Umbilical cord (tissue), 2 donors: Measurements from ENCODE around the gene TMEM179. TPM values are rescaled to one million over a fixed set of nuclear protein-coding genes. Genes with fewer than 3 reads are reported as not detected.
"Not testable (repeated sequence)": the region's sequence is repeated elsewhere in the genome, so short reads cannot be mapped to it uniquely, and the experiment has no call there.

Experiments used
- DNase-seq: peaks from one replicate; pipeline ENCODE4 v3.0.0-alpha.2; 2015; ENCODE audit warnings: low spot score
- total RNA-seq: library from RNA; depleted of rRNA; stranded (reverse); fragments of >200 nt; gene quantifications from one replicate; pipeline ENCODE4 v1.2.3, GENCODE V29; 2014; ENCODE audit warnings: low replicate concordance; ENCODE audit not compliant: insufficient read depth

TMEM179 gene
- total RNA-seq, 1 donor from 2014 or later: 9.1 TPM

- DNase-seq: no peak
These were observed 16.3 kb downstream of the TMEM179 start for GRCh38 chr14:104588066-104588857.

DNA sequence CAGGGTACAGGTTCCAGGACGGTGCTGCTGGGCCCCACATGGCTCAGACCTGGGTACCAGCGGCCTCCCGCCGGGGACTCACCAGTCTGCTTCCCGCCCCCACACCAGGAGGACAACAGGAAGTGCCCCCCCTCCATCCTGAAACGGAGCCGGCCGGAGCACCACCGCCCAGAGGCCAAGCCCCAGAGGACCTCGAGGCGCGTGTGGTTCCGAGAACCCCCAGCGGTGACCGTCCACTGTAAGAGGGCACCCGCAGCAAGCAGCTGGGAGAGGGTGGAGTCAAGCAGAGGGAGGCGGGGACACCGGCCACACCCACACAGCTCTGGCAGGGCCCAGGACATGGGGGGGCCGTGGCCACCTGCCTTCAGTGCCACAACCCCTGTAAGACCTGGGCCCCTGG, 16.9 kb downstream of the TMEM179 start:
- DNase-seq: no peak

DNA sequence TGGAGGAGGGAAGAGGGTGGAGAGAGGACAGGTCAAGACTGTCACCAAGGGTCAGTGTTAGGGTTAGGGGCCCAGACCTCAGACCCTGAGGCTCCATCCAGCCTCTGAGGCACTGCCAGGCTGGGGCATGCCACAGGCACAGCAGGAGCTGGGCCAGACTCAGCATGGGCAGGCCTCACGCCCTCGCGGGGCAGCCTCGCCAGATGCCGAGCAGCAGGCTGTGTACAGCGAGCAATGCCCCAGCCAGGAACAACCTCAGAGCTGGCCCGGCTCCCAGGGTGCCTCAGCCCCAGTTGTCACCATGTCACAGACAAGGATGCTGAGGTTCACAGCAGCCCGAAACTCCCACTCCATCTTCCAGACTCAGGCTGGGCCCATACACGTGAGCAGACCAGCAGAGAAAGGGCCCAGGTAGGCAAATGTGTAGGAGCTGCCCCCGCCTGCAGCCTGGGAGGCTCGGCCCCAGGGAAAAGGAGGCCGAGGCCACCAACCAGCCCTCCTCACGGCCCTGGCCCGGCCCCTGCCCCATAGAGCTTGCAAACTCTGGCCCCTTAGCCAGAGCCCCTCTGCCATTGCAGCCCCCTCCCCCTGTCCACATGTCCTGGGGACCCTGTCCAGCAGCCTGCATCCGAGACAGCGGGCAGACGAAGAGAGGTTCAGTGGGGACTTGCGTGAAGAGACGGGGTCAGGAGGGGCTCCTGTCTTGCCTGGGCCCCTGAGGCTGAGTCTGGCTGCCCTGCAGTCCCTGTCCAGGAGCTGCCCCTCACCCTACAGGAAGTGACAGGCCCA, 17.5 kb downstream of the TMEM179 start:
- no peak for DNase-seq

- peak; percentile 83 for DNase-seq
These were observed 18.4 kb downstream of the TMEM179 start for GRCh38 chr14:104585966-104586697.

GRCh38 chr14:104584557-104584956, 20.0 kb downstream of the TMEM179 start:
- no peak for DNase-seq

GRCh38 chr14:104583424-104584306, 20.9 kb downstream of the TMEM179 start:
- no peak for DNase-seq

GRCh38 chr14:104582662-104583061, 21.9 kb downstream of the TMEM179 start:
- DNase-seq: peak; percentile 84

DNA sequence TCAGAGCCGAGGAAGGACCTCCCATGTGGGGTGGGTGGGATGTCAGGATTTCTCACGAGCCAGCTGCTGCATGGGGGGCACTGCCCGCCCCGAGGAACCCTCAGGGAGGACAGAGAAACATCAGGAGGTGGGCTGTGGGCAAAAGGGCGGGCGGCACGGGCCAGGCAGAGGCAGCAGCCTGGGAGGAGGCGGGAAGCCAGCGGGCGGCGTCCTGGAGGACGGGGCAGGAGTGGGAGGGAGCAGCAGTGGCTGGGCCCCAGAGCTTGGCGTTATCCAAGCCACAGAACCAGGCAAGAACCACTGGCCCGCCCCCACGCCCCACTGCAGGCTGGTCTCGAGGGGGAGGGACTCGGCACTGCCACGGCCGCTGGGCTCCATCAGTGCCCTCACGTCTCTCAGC, 22.6 kb downstream of the TMEM179 start:
- peak; percentile 90 for DNase-seq

DNA sequence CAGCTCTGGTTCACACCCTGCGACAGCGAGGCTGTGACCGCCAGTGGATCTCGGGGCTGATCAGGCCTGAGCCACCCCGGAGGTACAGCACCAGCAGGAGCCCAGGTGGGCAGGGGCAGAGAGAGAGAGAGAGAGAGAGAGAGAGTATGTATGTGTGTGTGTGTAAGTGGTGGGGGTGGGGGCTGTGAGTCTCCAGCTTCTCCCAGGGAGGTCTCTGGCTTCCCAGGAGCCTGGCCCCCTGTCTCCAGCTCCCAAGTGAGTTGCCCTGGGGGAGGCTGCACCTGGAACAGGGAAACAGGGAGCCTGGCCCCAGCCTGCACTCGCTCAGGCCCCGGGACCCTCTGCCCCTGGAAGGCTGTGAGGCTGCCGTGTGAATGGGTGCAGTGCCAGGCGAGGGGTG, 23.1 kb downstream of the TMEM179 start:
- no peak for DNase-seq

- DNase-seq: peak; percentile 90
These were observed 23.6 kb downstream of the TMEM179 start for GRCh38 chr14:104580961-104581360.

GRCh38 chr14:104579939-104580338, 24.6 kb downstream of the TMEM179 start:
- DNase-seq: not testable (repeated sequence)

DNA sequence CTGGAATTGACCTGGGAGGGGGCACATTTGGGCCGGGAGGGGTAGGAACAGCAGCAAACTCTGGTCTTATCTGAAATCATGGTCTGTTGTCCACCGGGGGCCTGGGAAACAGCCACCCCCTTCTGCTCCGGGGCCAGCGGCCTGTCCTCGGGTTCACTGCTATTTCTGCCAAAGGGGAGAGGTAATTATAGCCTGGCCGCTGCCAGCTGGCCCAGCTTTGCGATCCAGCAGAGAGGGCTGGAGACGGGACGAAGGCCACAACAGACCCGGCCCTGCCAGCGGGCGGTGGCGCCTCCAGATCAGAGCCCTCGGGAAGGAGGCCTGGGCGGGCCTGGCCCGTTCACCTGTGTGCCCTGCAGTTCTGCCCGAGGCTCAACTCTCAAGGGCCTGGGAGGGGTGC, 25.1 kb downstream of the TMEM179 start, which contains the start of gene C14orf180:
Gene C14orf180 (plus strand): TSS at position 258 of the 400 bp plus-strand sequence. CDS start 6,667 bp downstream, outside the sequence.
- no peak for DNase-seq

DNA sequence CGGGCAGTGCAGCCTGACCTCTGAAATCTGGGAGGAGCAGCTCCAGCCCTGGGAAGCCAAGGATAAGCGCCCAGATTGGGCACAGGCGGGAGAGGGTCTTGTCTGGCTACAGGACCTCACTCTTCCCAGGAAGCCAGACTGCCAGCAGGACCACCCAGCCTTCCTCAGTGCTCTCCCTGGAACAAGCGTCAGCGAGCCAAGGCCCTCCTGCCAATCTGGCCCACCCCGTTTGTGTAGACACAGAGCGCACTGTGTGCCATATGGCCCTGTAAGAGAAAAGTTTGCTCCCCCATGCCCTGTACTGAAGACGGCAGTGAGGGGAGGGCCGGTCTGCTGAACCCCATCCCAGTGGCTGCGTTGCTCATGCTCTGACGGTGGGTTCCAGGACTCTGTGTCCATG, 26.3 kb downstream of the TMEM179 start:
- DNase-seq: no peak

DNA sequence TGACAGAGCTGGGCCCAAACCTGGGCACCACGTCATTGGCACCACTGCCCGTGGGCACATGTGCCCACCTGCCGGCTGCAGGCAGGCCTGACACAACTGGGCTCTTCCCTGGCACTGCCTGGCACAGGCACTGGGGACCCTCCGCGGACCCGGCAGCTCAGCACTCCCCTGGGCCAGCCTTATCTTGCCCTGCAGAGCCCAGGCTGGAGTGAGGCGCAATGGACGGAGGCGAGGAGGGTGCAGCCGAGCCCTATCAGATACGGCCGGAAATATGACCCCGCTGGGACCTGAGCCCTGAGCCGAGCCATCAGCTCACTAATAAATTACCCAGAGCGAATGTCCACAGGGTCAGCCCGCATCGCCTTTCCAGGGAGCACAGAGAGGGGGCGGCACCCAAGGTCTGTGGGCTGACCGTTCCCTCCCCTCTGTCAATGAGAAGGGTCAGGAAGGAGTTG, 26.7 kb downstream of the TMEM179 start:
- no peak for DNase-seq

DNA sequence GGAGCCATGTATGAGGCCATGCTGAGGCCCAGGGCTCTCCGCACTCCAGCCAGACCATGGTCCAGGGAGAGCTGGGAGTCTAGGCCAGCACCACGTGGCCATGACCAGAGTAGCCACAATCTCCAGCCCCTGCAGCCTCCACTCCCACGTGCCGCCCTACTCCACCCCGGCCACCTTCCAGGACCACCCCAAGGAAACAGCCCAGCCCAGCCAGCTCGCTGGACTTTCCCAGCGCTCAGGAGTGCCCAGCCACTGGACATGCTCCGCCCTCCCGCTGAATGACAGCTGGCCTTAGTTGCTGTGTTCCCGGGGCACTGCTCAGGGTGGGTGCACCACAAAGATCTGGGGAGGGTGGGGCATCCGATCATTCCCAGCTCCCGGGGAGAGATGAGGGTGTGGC, 27.1 kb downstream of the TMEM179 start:
- no peak for DNase-seq

GRCh38 chr14:104576970-104577332, 27.6 kb downstream of the TMEM179 start:
- DNase-seq: no peak

GRCh38 chr14:104576232-104576969, 28.2 kb downstream of the TMEM179 start:
- peak; percentile 79 for DNase-seq

DNA sequence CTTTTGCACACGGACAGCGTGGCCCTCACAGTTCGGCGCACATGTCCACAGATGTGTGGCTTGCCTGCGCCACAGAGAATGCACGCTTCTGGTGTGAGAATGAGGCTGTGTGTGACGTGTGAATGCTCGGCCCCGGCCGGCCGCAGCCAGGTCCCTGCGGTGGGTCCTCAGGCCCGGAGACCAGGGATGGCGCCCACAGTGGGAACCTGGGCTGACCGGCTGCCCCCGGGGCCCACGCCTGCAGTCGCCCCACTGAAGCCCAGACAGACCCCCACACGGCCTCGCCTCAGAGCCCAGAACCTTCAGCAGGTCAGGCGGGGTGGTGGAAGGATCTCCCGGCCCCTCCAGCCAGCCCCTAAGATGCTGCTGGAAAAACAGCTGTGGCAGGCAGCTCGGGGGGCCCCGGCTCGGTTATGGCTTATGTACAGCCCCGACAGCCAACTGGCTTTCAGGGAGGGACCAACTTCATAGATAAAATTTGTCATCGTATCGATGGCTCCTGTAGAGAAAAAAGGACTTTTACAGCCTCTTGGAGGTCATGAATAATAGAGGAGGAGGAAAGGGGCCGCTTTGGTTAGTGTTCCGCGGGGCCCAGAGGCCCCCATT, 29.5 kb downstream of the TMEM179 start:
- peak; percentile 65 for DNase-seq

GRCh38 chr14:104574536-104574935, 30.0 kb downstream of the TMEM179 start:
- DNase-seq: no peak

GRCh38 chr14:104573930-104574329, 30.6 kb downstream of the TMEM179 start:
- peak; percentile 96 for DNase-seq
